Aorta (tissue), 5 donors: Measurements from ENCODE around the gene STMN3. TPM values are rescaled to one million over a fixed set of nuclear protein-coding genes. Genes with fewer than 3 reads are reported as not detected.

Experiments used
- ATAC-seq: fragments of 200-7000 bp; cut with Tn5 transposase; one replicate; pipeline ENCODE4 v1.9.1; 2022; ENCODE audit warnings: moderate library complexity; ENCODE audit not compliant: low FRiP score
- DNase-seq, 2 donors: peaks; one replicate each; pipeline ENCODE4 v3.0.0-alpha.2; 2020
- H3K27ac ChIP-seq, 2 donors: one replicate each; pipeline ENCODE4 v1.5.1; 2013; ENCODE audit warnings: low read length in 2 of 2, mild to moderate bottlenecking in 2 of 2, moderate library complexity in 2 of 2, control low read depth in 1 of 2, inconsistent platforms in 1 of 2, low read depth in 1 of 2
- H3K27me3 ChIP-seq, 2 donors: one replicate each; pipeline ENCODE4 v1.6.1; 2013; ENCODE audit warnings: control low read depth in 1 of 2, low read length in 1 of 2, mild to moderate bottlenecking in 1 of 2, moderate library complexity in 1 of 2; ENCODE audit not compliant: insufficient read depth in 2 of 2, control insufficient read depth in 1 of 2
- H3K36me3 ChIP-seq, 2 donors: one replicate each; pipeline ENCODE4 v1.6.1; 2013; ENCODE audit warnings: control low read depth in 1 of 2, low read length in 1 of 2, mild to moderate bottlenecking in 1 of 2; ENCODE audit not compliant: insufficient read depth in 2 of 2, control insufficient read depth in 1 of 2
- H3K4me1 ChIP-seq, 2 donors: one replicate each; pipeline ENCODE4 v1.6.1; 2013; ENCODE audit warnings: low read length in 2 of 2, control low read depth in 1 of 2, mild to moderate bottlenecking in 1 of 2, moderate library complexity in 1 of 2; ENCODE audit not compliant: insufficient read depth in 2 of 2, control insufficient read depth in 1 of 2
- H3K4me3 ChIP-seq, 2 donors: one replicate each; pipeline ENCODE4 v1.5.1; 2013; ENCODE audit warnings: low read length in 2 of 2, control low read depth in 1 of 2, mild to moderate bottlenecking in 1 of 2
- H3K9me3 ChIP-seq: one replicate; pipeline ENCODE4 v1.6.1; 2013; ENCODE audit warnings: mild to moderate bottlenecking, low read length; ENCODE audit not compliant: control insufficient read depth
- WGBS, 2 donors: extraction: QIAGEN DNeasy Blood & Tissue Kit; methylation state at CpG; one replicate each; pipeline ENCODE4 v1.1.7; 2013; 5-methylcytosine and 5-hydroxymethylcytosine counted together
- intact Hi-C, 2 donors: fragments of 100-400 bp; cut with DNase I; formaldehyde crosslinking; loops; one replicate each; pipeline versions ENCODE4 v1.14.2 to v1.15.0; 2022
- polyA plus RNA-seq, 2 donors: library from polyadenylated mRNA; stranded (reverse); fragments of 200-250 nt; gene quantifications; one replicate each; pipeline ENCODE4 v1.2.3, GENCODE V29; 2013
- total RNA-seq, 2 donors: library from RNA; stranded (reverse); fragmentation: NEBNext Ultra II Directional; extraction: Animal tissue kit (Norgen Biotek cat#: 25700); gene quantifications; one replicate each; pipeline ENCODE4 v1.2.1, GENCODE V29; 2021
- donor health status: healthy with polysubstance abuse.
- donor health status: Bipolar disorder and iron deficiency.
- donor health status: DM: no; HTN: no; CAD: no.
- donor health status: DM: no; HTN: no; CAD: no.
- donor health status: DM: yes; HTN: yes; CAD: no.

Gene STMN3
- total and polyA plus RNA-seq, 4 donors: 10.5 to 31.2 (median 18.7) TPM

GRCh38 chr20:63667858-63668257 lies 14.6 kb upstream of the STMN3 start:
- H3K36me3 ChIP-seq: peaks cover 0 to 4% of the 10 kb centered on the region in 2 donors
- no peak for DNase-seq
- H3K9me3 ChIP-seq: no peaks in the 10 kb centered on the region
- no peaks in the 10 kb centered on the region for H3K27me3 ChIP-seq
- no peak overlapping the region for H3K27ac ChIP-seq
- H3K4me3 ChIP-seq: no peak overlapping the region
- H3K4me1 ChIP-seq: no peaks in the 10 kb centered on the region
- no peak for ATAC-seq
- 92 to 93% methylated on average over 16 of the region's 16 CpGs for WGBS, 2 donors
- intact Hi-C loops: no loop called here

- intact Hi-C loops: no loop called here
- Histone ChIP-seq H3K27me3 (no peaks in the 10 kb centered on the region), H3K27ac (no peak overlapping the region), H3K36me3 (peaks cover 0 to 4% of the 10 kb centered on the region in 2 donors), H3K4me3 (no peak overlapping the region), H3K9me3 (no peaks in the 10 kb centered on the region), H3K4me1 (no peaks in the 10 kb centered on the region)
- DNase-seq (no peak), ATAC-seq (no peak)
- 95 to 97% methylated on average over 14 of the region's 14 CpGs for WGBS, 2 donors
Measured at GRCh38 chr20:63665708-63666107, 12.5 kb upstream of the STMN3 start.

- H3K36me3 ChIP-seq: peaks cover 0 to 4% of the 10 kb centered on the region in 2 donors
- no peaks in the 10 kb centered on the region for H3K9me3 ChIP-seq
- no peak overlapping the region for H3K4me3 ChIP-seq
- DNase-seq (no peak), ATAC-seq (no peak)
- no peaks in the 10 kb centered on the region for H3K4me1 ChIP-seq
- 57 to 65% methylated on average over 13 to 18 of the region's 18 CpGs for WGBS, 2 donors
- no peak overlapping the region for H3K27ac ChIP-seq
- no peaks in the 10 kb centered on the region for H3K27me3 ChIP-seq
- intact Hi-C loops: no loop called here
Measured at GRCh38 chr20:63664861-63665594, 11.8 kb upstream of the STMN3 start.

GRCh38 chr20:63664143-63664851 lies 11.1 kb upstream of the STMN3 start:
- 87 to 89% methylated on average over 21 to 22 of the region's 22 CpGs for WGBS, 2 donors
- Histone ChIP-seq H3K4me3 (no peak overlapping the region), H3K27ac (no peak overlapping the region), H3K4me1 (no peaks in the 10 kb centered on the region), H3K9me3 (no peaks in the 10 kb centered on the region), H3K27me3 (no peaks in the 10 kb centered on the region), H3K36me3 (peaks cover 0 to 4% of the 10 kb centered on the region in 2 donors)
- ATAC-seq (no peak), DNase-seq (no peak)
- intact Hi-C loops: no loop called here

GRCh38 chr20:63663332-63664066 lies 10.3 kb upstream of the STMN3 start:
- H3K4me1 ChIP-seq: no peaks in the 10 kb centered on the region
- peaks cover 0 to 4% of the 10 kb centered on the region in 2 donors for H3K36me3 ChIP-seq
- DNase-seq (no peak), ATAC-seq (no peak)
- intact Hi-C loops: no loop called here
- no peaks in the 10 kb centered on the region for H3K27me3 ChIP-seq
- 92 to 93% methylated on average over 26 of the region's 26 CpGs for WGBS, 2 donors
- no peak overlapping the region for H3K27ac ChIP-seq
- H3K9me3 ChIP-seq: no peaks in the 10 kb centered on the region
- no peak overlapping the region for H3K4me3 ChIP-seq

GRCh38 chr20:63662813-63663189 lies 9.6 kb upstream of the STMN3 start:
- no peaks in the 10 kb centered on the region for H3K9me3 ChIP-seq
- no peaks in the 10 kb centered on the region for H3K27me3 ChIP-seq
- H3K4me3 ChIP-seq: no peak overlapping the region
- ATAC-seq: no peak
- peaks cover 0 to 4% of the 10 kb centered on the region in 2 donors for H3K36me3 ChIP-seq
- 88 to 92% methylated on average over 9 of the region's 9 CpGs for WGBS, 2 donors
- H3K4me1 ChIP-seq: no peaks in the 10 kb centered on the region
- no peak for DNase-seq
- intact Hi-C loops: no loop called here
- no peak overlapping the region for H3K27ac ChIP-seq

- no peak overlapping the region for H3K27ac ChIP-seq
- DNase-seq (no peak), ATAC-seq (no peak)
- no peaks in the 10 kb centered on the region for H3K4me1 ChIP-seq
- no peaks in the 10 kb centered on the region for H3K9me3 ChIP-seq
- H3K36me3 ChIP-seq: peaks cover 0 to under 1% of the 10 kb centered on the region in 2 donors
- H3K27me3 ChIP-seq: no peaks in the 10 kb centered on the region
- 93 to 94% methylated on average over 33 of the region's 33 CpGs for WGBS, 2 donors
- intact Hi-C loops: no loop called here
- no peak overlapping the region for H3K4me3 ChIP-seq
Measured at GRCh38 chr20:63661959-63662812, 9.0 kb upstream of the STMN3 start.

GRCh38 chr20:63661108-63661507 lies 7.9 kb upstream of the STMN3 start:
- Histone ChIP-seq H3K9me3 (no peaks in the 10 kb centered on the region), H3K4me1 (no peaks in the 10 kb centered on the region), H3K27me3 (no peaks in the 10 kb centered on the region), H3K36me3 (no peaks in the 10 kb centered on the region), H3K27ac (no peak overlapping the region), H3K4me3 (no peak overlapping the region)
- intact Hi-C loops: no loop called here
- ATAC-seq (no peak), DNase-seq (no peak)
- 95% methylated on average over 22 of the region's 22 CpGs for WGBS, 2 donors
